C4-2B (cell line): Measurements from ENCODE around the gene PRR36.
"Not testable (repeated sequence)": the region's sequence is repeated elsewhere in the genome, so short reads cannot be mapped to it uniquely, and the experiment has no call there.

ENCODE experiments used
- H3K27ac ChIP-seq: fragments of 450-650 bp; 2 replicates; pipeline ENCODE4 v1.5.1; 2017
- ZFX ChIP-seq: fragments of 450-650 bp; IDR thresholded peaks from 2 replicates; pipeline ENCODE4 v1.6.1; 2017
- TF ChIP-seq, protein P1 (sequence below): fragments of 450-650 bp; conservative IDR thresholded peaks from 2 replicates; pipeline ENCODE4 v1.5.1; 2017; ENCODE audit warnings: mild to moderate bottlenecking

PRR36 gene

DNA sequence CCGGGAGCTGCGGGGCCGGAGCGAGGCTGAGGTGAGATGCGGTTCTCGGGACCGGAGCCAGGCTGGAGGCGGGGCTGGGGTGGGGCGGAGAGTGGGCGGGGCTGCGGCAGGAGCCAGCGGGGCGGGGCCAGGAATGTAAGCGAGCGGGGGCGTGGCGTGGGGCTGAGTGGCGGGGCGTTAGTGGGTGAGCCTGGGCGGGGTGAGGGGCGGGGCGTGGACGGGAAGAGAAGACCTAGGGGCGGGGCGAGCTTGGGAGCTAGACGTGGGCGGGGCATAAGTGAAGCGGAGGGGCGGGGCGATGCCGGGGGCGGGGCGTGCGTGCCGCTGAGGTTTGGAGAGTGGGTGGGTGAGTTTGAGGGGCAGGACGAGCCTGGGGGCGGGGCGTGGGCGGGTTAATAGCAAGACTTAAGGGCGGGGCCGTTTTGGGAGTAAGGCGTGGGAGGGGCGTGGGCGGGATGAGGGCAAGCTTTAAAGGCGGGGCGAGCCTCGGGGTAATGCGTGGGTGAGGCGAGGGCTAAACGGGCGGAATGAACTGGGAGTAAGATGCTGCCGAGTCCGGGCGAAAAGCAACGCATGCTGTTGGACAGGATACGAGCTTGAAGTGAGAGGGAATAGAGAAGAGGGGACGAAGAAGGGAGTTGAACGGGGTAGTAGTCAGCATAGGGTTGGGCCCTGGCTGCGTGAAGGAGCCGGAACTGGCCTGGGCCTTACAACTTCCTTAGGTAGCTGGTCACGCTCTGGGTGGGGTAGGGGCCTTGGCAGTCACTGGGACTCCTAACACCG, 46.5 kb upstream of the PRR36 start:
- H3K27ac ChIP-seq = peak overlapping the region; percentile 83

DNA sequence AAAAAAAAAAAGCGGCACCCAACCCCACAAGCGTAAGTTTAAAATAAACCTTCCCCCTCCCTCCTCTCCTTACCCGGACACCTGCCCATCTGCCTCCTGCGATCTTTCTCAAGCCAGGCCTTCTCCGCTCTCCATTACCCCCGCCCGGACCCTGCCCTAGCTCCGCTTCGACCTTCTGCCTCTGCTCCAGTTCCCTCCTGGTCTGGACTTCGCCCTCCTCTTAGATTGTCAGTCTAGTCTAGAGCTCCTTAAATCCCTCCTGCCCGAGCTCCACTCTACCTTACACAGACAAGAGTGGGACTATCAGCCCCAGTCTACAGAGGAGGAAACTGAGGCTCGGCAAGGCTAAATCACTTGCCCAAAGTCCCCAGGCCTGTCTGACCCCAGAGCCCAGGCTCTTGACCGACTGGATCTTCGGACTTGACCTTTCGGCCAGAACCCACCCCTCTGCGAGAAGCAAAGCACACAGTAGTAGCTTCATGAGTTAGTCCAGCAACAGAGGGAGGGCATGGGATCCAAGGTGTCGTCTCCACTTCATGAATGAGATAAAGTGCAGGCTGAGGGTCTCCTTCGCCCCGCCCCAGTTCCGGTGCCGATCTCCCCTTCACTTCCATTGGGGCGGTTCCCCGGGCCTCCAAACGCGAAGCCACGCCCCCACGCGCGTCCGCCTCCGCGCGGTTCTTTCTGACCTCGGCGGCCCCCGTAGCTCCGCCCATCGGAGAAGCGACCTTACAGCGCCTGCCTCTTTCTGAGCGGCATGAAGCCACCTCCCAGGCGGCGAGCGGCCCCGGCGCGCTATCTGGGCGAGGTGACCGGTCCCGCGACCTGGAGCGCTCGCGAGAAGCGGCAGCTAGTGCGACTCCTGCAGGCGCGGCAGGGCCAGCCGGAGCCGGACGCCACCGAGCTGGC, 45.7 kb upstream of the PRR36 start, which contains the start of gene SNAPC2:
Gene SNAPC2 (plus strand): TSS at position 729 of the 909 bp plus-strand sequence. CDS start 29 bp downstream, at position 758.
- H3K27ac ChIP-seq = peak within 1 kb of the TSS; percentile 83
- TF ChIP-seq ZFX = no peak
- TF ChIP-seq, protein P1, sequence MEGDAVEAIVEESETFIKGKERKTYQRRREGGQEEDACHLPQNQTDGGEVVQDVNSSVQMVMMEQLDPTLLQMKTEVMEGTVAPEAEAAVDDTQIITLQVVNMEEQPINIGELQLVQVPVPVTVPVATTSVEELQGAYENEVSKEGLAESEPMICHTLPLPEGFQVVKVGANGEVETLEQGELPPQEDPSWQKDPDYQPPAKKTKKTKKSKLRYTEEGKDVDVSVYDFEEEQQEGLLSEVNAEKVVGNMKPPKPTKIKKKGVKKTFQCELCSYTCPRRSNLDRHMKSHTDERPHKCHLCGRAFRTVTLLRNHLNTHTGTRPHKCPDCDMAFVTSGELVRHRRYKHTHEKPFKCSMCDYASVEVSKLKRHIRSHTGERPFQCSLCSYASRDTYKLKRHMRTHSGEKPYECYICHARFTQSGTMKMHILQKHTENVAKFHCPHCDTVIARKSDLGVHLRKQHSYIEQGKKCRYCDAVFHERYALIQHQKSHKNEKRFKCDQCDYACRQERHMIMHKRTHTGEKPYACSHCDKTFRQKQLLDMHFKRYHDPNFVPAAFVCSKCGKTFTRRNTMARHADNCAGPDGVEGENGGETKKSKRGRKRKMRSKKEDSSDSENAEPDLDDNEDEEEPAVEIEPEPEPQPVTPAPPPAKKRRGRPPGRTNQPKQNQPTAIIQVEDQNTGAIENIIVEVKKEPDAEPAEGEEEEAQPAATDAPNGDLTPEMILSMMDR = no peak

More for the DNA sequence above, 46.5 kb upstream of the PRR36 start:
- TF ChIP-seq, protein P1 = no peak
- TF ChIP-seq ZFX = peak; percentile 37; the same call in 1 of the 2 replicates

DNA sequence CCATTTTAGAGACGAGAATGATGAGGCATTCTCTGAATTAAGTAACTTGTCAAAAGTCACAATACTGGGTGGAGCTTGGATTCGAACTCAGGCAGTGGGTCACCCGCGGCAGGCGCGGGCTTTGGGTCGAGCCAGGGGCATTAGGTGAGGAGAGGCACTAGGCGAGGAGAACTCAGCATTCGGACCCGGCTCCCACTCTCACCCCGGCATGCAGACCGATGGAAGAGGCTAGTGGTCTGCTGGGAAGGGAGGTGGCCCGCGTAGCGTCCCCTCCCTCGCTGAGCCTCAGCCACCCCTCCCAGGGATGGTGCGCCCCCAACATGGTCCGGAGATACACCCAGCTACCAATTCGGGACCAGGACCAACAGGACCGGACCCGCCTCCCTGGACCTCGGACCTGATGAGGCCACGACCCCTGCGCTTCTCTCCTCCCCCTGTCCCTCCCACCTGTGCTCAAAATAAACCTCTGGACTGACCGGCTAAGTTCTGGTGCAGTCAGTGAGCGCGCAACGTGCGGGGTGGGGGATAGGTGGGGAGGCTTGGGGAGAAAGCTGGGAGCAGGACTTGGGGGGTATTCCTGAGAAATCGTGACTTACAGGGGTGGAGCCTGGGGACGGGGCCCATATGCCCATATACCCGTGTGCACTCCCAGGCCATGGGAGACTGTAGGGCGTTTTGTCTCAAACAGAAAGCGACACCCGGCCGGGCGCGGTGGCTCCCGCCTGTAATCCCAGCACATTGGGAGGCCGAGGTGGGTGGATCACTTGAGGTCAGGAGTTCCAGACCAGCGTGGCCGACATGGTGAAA, 44.6 kb upstream of the PRR36 start:
- no peak for TF ChIP-seq ZFX
- TF ChIP-seq, protein P1 = no peak
- H3K27ac ChIP-seq = no peak overlapping the region

DNA sequence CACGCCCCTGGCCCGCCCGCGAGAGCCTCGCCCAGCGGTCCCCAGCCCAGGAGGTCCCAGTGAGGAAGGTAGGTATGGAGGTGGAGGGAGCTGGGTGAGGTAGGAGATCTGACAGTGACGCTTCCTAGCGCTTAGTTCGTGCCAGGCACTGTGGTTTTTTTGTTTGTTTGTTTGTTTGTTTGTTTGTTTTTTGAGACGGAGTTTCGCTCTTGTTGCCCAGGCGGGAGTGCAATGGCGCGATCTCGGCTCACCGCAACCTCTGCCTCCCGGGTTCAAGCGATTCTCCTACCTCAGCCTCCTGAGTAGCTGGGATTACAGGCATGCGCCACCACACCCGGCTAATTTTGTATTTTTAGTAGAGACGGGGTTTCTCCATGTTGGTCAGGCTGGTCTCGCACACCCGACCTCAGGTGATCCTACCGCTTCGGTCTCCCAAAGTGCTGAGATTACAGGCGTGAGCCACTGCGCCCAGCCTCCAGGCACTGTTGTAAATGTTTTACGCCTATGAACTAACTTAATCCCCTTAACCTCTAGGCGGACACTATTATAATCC, 43.9 kb upstream of the PRR36 start:
- not testable (repeated sequence) for H3K27ac ChIP-seq

DNA sequence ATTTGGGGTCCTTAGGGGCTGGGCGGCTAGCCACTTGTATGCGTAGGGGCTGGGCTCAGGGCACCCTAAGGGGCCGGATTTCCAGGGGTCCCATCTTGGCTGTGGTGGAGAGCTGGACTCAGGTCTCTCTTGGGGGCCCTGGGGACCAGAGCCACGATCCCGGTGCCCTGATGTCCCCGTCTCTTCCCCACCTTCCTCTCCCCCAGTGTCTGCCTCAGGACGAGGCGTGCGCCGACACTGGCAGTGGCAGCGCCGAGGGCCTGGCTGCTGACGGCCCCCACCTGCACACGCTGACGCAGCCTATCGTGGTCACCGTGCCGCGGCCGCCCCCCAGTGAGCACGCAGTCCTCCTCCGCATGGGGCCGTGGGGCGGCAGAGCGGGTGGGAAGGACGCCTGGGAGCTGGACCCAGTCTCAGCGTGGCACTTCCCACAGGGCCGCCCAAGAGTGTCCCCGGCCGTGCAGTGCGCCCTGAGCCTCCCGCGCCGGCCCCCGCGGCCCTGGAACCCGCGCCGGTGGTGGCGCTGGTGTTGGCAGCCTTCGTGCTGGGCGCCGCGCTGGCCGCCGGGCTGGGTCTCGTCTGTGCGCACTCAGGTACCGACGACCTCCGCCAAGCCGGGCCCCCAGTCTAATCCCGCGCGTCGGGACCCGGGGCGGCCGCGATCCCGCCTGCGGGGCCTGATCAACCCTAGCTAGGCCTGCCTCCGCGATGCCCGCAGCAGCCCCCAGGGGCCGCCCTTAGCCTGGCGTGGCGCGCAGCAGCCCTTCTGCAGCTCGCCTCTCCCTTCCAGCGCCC, 43.3 kb upstream of the PRR36 start:
- H3K27ac ChIP-seq = peak overlapping the region; percentile 78
- TF ChIP-seq ZFX = no peak
- TF ChIP-seq, protein P1 = no peak; the same call in 1 of the 2 replicates

DNA sequence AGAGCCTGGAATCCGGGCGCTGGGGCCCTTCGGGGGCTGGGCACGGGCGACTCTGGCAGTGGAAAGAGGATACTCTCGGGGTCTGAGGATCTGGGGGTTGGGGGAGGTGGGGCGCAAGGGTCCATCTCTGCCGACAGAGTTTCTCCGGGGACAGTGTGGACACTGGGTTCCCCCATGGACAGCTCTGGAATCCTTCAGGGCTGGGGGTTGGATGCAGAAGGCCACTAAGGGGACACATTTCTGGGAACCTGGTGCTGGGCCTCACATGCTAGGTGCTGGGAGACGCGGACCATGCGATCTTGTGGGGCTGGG, 42.7 kb upstream of the PRR36 start:
- peak overlapping the region; percentile 78 for H3K27ac ChIP-seq
- TF ChIP-seq, protein P1 = no peak
- TF ChIP-seq ZFX = no peak
